Astrocyte (in vitro differentiated cells and primary cell): ENCODE results near the gene OLFM3. TPM values are rescaled to one million over a fixed set of nuclear protein-coding genes. Genes with fewer than 3 reads are reported as not detected.

Source experiments
- DNase-seq: peaks from one replicate; pipeline ENCODE4 v3.0.0-alpha.2; 2010; ENCODE audit warnings: low read depth
- FAIRE-seq: peaks from 2 replicates; lab custom pipeline; 2011; peaks lifted over from hg19 to GRCh38; lab: Jason Lieb, UNC
- H2AFZ ChIP-seq: 2 replicates; pipeline ENCODE4 v1.6.0; 2012; ENCODE audit warnings: low read depth, low read length, inconsistent platforms
- H3K27ac ChIP-seq: 2 replicates; pipeline ENCODE4 v1.5.1; 2011; ENCODE audit warnings: low read depth, low read length, inconsistent platforms
- H3K27me3 ChIP-seq: 2 replicates; pipeline ENCODE4 v1.6.0; 2011; ENCODE audit warnings: low read length, inconsistent platforms; ENCODE audit not compliant: insufficient read depth
- H3K36me3 ChIP-seq: 2 replicates; pipeline ENCODE4 v1.5.1; 2011; ENCODE audit warnings: low read length, inconsistent platforms; ENCODE audit not compliant: insufficient read depth
- H3K4me1 ChIP-seq: 2 replicates; pipeline ENCODE4 v1.5.1; 2011; ENCODE audit warnings: low read length, inconsistent platforms; ENCODE audit not compliant: insufficient read depth
- H3K4me2 ChIP-seq: 2 replicates; pipeline ENCODE4 v1.6.0; 2012; ENCODE audit warnings: low read length, inconsistent platforms
- H3K4me3 ChIP-seq: 2 replicates; pipeline ENCODE4 v1.5.1; 2011; ENCODE audit warnings: low read depth, mild to moderate bottlenecking, low read length, inconsistent platforms; ENCODE audit not compliant: insufficient read depth
- H3K79me2 ChIP-seq: 2 replicates; pipeline ENCODE4 v1.6.0; 2012; ENCODE audit warnings: mild to moderate bottlenecking, low read length, inconsistent platforms; ENCODE audit not compliant: insufficient read depth
- H3K9ac ChIP-seq: 2 replicates; pipeline ENCODE4 v1.6.0; 2012; ENCODE audit warnings: mild to moderate bottlenecking, low read length, inconsistent platforms
- H3K9me3 ChIP-seq: 2 replicates; pipeline ENCODE4 v1.5.1; 2012; ENCODE audit warnings: low read depth, mild to moderate bottlenecking, low read length, inconsistent platforms; ENCODE audit not compliant: insufficient read depth
- H4K20me1 ChIP-seq: 2 replicates; pipeline ENCODE4 v1.6.0; 2012; ENCODE audit warnings: low read length, inconsistent platforms; ENCODE audit not compliant: insufficient read depth
- H3K27ac Mint-ChIP-seq: one replicate; pipeline ENCODE4 v1.8.0; 2021; ENCODE audit warnings: mild to moderate bottlenecking, mixed read lengths; ENCODE audit not compliant: unreplicated experiment
- H3K27me3 Mint-ChIP-seq: one replicate; pipeline ENCODE4 v1.8.0; 2021; ENCODE audit warnings: low read depth, mixed read lengths; ENCODE audit not compliant: unreplicated experiment
- H3K36me3 Mint-ChIP-seq: one replicate; pipeline ENCODE4 v1.8.0; 2021; ENCODE audit warnings: low read depth, mixed read lengths; ENCODE audit not compliant: unreplicated experiment
- H3K4me1 Mint-ChIP-seq: one replicate; pipeline ENCODE4 v1.8.0; 2021; ENCODE audit warnings: low read depth, mixed read lengths; ENCODE audit not compliant: unreplicated experiment
- H3K4me3 Mint-ChIP-seq: one replicate; pipeline ENCODE4 v1.8.0; 2021; ENCODE audit warnings: mild to moderate bottlenecking, moderate library complexity, mixed read lengths; ENCODE audit not compliant: unreplicated experiment
- H3K9me3 Mint-ChIP-seq: one replicate; pipeline ENCODE4 v1.8.0; 2021; ENCODE audit warnings: mild to moderate bottlenecking, mixed read lengths; ENCODE audit not compliant: unreplicated experiment
- CTCF ChIP-seq: IDR thresholded peaks from 2 replicates; pipeline ENCODE4 v1.5.1; 2011; ENCODE audit warnings: low read depth, mild to moderate bottlenecking, inconsistent platforms, low read length, moderate library complexity; ENCODE audit not compliant: insufficient read depth
- EZH2 ChIP-seq: IDR thresholded peaks from 2 replicates; pipeline ENCODE4 v1.6.1; 2012; ENCODE audit warnings: mild to moderate bottlenecking, low read length, inconsistent platforms; ENCODE audit not compliant: insufficient read depth
- total RNA-seq: library from RNA; stranded (reverse); gene quantifications from 2 replicates; pipeline ENCODE4 v1.2.1, GENCODE V29; 2021

The OLFM3 gene
- total RNA-seq, 1 donor from 2014 or later = 0.11 TPM

DNA sequence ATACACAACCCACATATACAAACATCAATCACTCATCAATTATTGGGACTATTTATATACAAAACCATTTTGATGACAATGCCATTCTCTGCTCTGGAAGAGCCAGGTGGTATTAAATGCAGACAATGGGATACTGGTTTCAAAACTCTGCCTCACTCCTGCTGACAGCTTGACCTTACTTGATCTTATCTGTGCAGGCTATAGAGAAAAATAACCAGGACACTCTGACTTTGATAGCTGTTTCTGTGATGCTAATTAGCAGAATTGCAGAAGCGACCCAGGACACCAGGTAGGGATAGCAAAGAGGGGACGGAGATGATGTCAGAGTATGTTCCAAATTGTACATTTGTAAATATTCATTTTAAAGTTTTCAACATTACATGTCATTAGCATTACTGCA, 89.5 kb downstream of the OLFM3 start:
- H3K9ac ChIP-seq = no peak overlapping the region
- FAIRE-seq (no peak), DNase-seq (no peak)
- Mint-ChIP-seq H3K27ac (no peak overlapping the region), H3K27me3 (no peaks in the 10 kb centered on the region), H3K4me1 (no peaks in the 10 kb centered on the region), H3K9me3 (no peaks in the 10 kb centered on the region), H3K36me3 (no peaks in the 10 kb centered on the region), H3K4me3 (no peak overlapping the region)
- no peaks in the 10 kb centered on the region for H3K27me3 ChIP-seq
- H3K4me3 ChIP-seq = no peak overlapping the region
- no peaks in the 10 kb centered on the region for H3K36me3 ChIP-seq
- H3K27ac ChIP-seq = no peak overlapping the region
- H3K79me2 ChIP-seq = no peaks in the 10 kb centered on the region
- TF ChIP-seq EZH2 (no peak), CTCF (no peak)
- no peaks in the 10 kb centered on the region for H4K20me1 ChIP-seq
- H3K4me1 ChIP-seq = no peaks in the 10 kb centered on the region
- no peak overlapping the region for H3K4me2 ChIP-seq
- H3K9me3 ChIP-seq = no peaks in the 10 kb centered on the region
- H2AFZ ChIP-seq = no peak overlapping the region

GRCh38 chr1:101905283-101905835, 91.4 kb downstream of the OLFM3 start:
- Mint-ChIP-seq H3K27me3 (no peaks in the 10 kb centered on the region), H3K4me3 (no peak overlapping the region), H3K36me3 (no peaks in the 10 kb centered on the region), H3K9me3 (no peaks in the 10 kb centered on the region), H3K4me1 (no peaks in the 10 kb centered on the region), H3K27ac (no peak overlapping the region)
- no peak overlapping the region for H3K9ac ChIP-seq
- H3K79me2 ChIP-seq = no peaks in the 10 kb centered on the region
- H2AFZ ChIP-seq = no peak overlapping the region
- no peaks in the 10 kb centered on the region for H3K9me3 ChIP-seq
- no peaks in the 10 kb centered on the region for H3K36me3 ChIP-seq
- no peaks in the 10 kb centered on the region for H3K27me3 ChIP-seq
- no peak overlapping the region for H3K27ac ChIP-seq
- H3K4me3 ChIP-seq = no peak overlapping the region
- DNase-seq (no peak), FAIRE-seq (no peak)
- no peak overlapping the region for H3K4me2 ChIP-seq
- TF ChIP-seq CTCF (no peak), EZH2 (no peak)
- H3K4me1 ChIP-seq = no peaks in the 10 kb centered on the region
- no peaks in the 10 kb centered on the region for H4K20me1 ChIP-seq

DNA sequence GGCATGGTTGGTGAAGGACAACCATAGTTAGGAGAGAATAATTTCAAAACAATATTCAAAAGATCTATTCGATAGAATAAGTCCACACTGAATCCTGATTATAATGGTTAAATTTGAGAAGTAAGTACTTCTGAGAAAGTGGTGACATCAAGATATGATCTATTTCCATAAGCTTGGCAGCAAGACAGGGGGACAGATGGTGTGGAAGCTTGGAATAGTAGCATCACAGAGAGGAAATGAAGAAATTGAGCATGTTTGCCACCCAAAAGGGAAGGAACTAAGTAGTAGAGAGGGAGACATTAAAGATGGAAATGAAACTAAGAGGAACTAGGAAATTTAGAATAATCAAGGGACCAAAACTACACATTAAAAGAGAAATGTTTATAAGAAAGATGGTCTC, 94.5 kb downstream of the OLFM3 start:
- no peaks in the 10 kb centered on the region for H3K9me3 Mint-ChIP-seq
- Histone ChIP-seq H3K27me3 (no peaks in the 10 kb centered on the region), H3K9ac (no peak overlapping the region), H3K4me3 (no peak overlapping the region), H3K9me3 (no peaks in the 10 kb centered on the region), H4K20me1 (no peaks in the 10 kb centered on the region), H3K79me2 (no peaks in the 10 kb centered on the region), H3K27ac (no peak overlapping the region), H3K4me1 (no peaks in the 10 kb centered on the region), H2AFZ (no peak overlapping the region), H3K36me3 (no peaks in the 10 kb centered on the region), H3K4me2 (no peak overlapping the region)
- H3K27ac Mint-ChIP-seq = no peak overlapping the region
- no peak for DNase-seq
- H3K4me3 Mint-ChIP-seq = no peak overlapping the region
- H3K4me1 Mint-ChIP-seq = no peaks in the 10 kb centered on the region
- no peaks in the 10 kb centered on the region for H3K27me3 Mint-ChIP-seq
- no peaks in the 10 kb centered on the region for H3K36me3 Mint-ChIP-seq
- FAIRE-seq = no peak
- TF ChIP-seq EZH2 (no peak), CTCF (no peak)
